GM12873 (cell line): ENCODE data around the gene SSR2.

Source experiments
- CTCF ChIP-seq: IDR thresholded peaks from 2 replicates; pipeline ENCODE4 v1.5.1; 2012; ENCODE audit warnings: low read depth, mild to moderate bottlenecking, moderate library complexity, low read length, control low read depth; ENCODE audit not compliant: insufficient read depth; ENCODE audit errors: missing control alignments

The SSR2 gene

DNA sequence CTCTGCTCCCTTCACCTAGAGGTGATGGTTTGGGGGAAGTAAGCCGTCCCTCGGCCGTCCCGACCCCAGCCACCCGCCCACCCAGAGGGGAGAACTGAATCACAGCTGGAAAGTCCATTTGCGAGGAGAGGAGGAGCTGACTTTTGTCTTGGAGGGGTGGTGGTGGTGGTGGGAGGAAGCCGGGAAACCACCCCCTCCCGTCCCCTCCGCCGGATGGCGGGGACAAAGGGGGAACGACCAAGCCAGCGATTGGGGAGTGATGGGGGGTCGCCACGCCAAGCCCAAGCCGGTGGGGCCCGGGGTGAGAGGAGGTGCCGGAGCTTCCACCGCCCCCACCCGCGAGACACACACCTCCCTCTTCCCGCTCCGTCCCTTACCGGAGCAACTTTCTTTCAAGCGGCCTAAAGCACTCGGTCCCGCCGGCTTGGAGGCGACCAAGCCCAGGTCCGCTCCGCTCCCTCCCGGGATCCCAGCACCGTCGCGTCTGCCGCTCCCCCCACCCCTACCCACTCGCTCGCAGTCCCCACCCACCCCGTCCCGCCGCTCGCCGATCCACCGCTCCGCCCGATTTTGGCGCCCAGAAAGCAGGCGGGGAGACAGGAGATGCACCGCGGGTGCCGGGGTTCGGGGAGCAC lies 42.9 kb downstream of the SSR2 start:
- TF ChIP-seq CTCF: no peak

- TF ChIP-seq CTCF: no peak
Measured at GRCh38 chr1:155976913-155977689, 43.6 kb downstream of the SSR2 start.

DNA sequence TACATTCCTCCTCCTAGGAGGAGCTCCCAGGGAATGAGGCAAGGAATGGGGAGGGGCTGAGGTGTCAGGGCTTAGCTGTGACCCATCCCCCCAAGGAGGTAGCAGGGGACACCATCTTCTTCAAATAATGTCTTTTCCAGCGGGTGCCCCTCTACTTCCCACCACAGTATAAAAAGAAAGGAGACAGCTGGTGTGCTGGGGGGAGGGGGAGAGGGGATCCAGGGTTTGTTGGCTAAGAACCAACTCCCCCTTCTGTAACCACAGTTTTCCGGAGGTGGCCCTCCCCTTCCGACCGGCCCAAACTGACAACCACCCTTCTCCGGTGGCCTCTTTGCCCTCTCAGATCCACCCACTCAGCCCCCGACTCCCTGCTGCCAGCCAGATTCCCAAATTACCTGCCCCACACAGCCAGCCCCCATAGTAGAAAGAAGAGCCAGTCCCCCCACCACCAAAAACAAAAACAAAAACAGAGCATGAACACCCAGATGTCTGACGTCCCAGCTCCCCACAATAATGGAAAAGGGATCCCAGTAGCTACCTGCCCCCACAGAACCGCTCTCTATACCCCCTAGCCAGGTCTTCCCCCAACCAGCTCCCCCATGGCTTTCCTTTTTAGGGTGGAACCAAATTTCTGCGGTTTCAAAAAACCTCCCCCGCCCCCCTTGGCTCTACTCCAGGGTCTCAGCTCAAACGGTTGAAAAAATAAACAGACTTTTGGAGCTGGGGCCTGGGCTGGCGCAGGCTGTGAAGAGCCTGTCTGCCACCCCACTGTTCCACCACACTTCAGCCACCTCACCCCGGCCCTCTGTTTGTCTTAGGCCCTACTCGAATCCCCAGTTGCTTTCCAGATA lies 44.5 kb downstream of the SSR2 start:
- no peak for TF ChIP-seq CTCF

DNA sequence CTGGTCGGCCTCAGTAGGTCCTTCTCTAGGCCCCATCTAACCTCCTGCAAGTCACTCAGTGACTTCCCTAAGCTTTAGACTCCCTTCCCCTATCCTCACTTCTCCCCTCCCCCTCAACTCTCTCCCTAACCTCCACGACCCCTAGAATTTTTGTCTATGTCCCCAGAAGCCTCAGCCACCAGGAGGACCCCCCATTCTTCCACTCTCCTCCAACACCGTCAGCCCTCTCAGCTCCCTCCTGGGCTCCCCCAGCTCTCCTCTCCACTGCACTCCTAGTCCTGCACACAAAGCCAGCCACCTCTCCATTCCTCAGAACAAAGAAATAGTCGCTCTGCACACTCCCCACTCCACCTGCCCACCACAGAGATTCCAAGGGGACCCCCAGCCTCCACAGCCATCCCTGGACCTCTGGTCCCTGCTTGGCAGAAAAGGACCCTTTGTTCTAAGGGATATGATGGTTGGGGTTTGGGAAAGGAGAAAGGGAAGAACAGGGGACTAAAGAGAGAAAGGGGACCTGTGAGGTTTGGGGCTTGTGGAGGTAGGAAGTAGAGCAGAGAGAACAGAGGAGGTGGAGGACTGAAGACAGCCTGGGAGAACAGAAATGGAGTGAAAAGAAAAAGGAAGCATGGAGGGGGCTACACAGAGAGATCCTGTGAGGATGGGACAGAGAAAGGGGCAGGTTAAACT lies 45.2 kb downstream of the SSR2 start:
- no peak for TF ChIP-seq CTCF

GRCh38 chr1:155974208-155975115 lies 46.3 kb downstream of the SSR2 start:
- TF ChIP-seq CTCF: no peak

GRCh38 chr1:155973723-155974122 lies 47.0 kb downstream of the SSR2 start:
- TF ChIP-seq CTCF: no peak
